Activated CD4-positive, CD25-positive, alpha-beta regulatory T cell treated with anti-CD3 and anti-CD28 coated beads, Interleukin-2, amount 50 U/mL, for 72 hours (primary cell): ENCODE measurements around the gene DNM2.

ENCODE experiments used
- DNase-seq: peaks from one replicate; pipeline ENCODE4 v3.0.0; 2021

The DNM2 gene

DNA sequence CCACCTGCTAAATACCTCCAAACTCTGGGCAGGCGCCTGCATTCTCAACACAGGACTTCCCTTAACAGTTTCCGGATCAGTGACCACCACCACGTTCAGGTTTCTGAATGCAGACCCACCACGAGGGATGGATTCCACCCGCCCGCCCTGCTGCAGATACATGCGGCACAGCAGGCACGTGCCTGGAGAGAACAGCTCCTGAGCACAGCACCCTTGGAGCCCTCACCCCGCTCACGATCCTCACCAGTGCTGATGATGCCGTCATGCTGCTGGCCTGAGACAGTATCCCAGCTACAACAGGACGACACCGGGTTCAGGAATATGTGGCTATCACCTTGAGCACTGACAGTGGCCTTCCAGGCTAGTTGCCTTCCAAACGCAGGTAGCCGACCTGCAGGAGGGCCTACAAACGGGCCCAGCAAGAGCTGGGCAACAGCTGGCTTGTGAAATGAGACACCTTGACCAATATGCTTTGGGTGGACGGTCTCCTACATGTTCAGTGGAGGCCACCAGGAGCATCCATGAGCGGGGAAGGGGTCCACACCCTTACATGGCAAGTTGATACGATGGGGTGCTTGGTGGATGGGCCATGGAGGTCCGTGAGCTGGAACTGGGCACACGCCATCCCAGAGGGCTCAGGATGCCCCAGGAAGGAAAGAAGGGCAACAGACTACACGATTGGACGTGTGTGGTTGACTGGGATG, 26.5 kb upstream of the DNM2 start:
- no peak for DNase-seq

DNA sequence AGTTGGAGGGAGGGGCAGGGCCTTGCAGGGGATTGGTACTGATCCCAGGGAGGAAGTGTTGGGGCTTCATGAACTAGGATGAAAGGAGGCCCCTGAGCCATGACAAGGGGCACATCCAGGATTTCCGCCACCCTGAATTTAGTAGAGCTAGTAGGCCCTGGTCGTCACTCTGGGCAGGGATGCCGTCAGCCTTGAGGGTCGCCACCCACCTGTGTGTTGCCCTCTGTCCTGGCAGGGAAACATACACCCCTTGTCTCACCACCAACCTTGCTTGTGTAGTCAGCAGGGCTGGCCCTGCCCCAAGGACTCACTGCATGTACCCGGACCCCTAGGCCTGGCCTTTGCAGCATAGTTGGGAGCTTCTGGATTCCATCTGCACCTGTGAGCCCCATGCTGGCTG, 26.0 kb upstream of the DNM2 start:
- DNase-seq, result no peak

DNA sequence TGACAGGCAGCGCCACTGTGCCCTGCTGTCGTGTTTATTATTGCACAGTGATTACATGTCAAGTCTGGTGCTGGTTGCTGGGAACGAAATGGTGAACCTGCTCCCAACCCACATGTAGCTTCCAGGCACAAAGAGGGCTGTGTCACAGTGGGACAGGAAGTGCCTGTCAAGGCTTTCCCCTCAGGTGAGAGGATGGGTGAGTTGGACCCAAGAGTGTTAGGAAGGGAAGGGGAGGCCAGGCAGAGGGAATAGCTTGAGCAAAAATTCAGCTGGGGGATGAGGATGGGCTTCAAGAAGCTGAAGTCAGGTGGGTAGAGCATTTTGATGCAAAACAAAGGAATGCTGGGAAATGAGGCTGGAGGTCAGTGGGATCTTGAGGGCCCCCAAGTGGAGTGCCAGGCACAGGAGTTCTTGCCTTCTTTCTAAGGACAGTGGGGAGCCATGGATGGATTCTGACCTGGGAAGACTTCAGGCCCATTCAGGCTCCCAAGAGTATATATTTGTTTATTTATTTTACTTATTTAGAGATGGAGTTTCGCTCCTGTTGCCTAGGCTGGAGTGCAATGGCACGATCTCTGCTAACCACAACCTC, 25.1 kb upstream of the DNM2 start:
- DNase-seq, result no peak

DNA sequence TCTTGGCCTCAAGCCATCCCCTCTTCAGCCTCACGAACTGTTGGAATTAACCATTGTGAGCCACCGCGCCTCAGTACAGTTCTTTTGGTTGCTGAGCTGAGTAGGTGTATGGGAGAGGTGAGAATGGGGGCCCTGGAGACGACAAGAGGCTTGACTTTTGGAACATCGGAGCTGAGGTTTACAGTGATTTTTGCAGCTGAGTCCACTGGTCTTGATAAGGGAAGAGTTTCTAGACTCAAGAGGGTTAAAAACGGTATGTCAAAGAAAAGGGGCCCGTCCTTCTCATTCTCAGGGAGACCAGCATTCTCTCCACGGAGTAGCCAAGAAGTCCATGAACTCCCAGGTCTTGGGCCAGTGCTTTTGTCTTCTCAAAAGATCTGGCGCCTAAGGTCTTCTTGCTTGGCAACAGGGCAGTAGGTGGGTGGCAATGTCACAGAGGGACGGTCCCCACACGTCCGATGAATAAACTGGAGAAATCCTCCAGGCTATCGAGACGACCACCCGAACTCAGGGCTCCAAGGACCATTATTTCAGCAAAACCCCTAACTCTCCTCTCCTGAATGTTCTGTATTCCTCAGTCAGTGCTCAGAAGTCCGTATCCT, 23.1 kb upstream of the DNM2 start:
- DNase-seq, result no peak

DNA sequence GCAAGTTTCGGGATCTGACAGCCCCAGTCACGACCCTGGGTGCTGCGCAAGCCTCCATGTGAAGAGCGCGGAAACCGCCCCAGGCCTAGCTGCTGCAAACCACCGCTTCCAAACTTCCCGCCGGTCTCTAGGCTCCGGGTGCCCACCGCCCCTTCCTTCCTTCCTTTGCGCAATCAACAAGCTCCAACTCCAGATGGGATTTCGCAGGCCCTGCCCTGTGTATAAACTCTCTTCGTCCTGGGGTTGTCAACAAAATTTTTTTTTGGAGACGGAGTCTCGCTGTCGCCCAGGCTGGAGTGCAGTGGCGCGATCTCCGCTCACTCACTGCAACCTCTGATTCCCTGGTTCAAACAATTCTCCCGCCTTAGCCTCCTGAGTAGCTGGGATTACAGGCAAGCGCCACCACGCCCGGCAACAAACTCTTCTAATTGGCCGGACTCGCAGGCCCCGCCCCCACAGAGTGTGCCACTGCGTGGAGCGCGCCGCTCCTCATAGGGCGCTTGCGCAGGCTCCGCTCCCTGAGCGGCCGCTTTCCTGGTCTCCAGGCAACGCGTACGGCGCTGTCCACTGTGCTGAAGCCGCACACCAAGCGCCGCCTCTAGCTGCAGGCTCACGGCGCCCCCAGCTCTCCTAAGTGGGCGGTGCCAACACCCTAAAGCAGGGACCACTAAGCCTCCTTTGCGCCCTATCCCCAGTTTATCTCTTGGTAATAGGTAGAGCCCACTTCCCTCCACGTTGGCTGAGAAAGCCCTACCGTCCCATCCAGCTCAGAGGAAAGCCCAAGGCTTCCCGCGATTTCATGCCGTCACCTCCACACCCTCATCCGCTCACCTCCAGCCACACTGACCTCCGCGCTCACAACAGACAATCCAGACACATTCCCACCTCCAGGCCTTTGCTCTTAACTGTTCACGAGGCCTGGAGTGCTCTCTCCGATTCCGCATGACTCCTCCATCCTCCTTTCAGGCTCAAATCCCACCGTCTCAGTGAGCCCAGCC, 22.2 kb upstream of the DNM2 start:
- DNase-seq, result peak; percentile 88

DNA sequence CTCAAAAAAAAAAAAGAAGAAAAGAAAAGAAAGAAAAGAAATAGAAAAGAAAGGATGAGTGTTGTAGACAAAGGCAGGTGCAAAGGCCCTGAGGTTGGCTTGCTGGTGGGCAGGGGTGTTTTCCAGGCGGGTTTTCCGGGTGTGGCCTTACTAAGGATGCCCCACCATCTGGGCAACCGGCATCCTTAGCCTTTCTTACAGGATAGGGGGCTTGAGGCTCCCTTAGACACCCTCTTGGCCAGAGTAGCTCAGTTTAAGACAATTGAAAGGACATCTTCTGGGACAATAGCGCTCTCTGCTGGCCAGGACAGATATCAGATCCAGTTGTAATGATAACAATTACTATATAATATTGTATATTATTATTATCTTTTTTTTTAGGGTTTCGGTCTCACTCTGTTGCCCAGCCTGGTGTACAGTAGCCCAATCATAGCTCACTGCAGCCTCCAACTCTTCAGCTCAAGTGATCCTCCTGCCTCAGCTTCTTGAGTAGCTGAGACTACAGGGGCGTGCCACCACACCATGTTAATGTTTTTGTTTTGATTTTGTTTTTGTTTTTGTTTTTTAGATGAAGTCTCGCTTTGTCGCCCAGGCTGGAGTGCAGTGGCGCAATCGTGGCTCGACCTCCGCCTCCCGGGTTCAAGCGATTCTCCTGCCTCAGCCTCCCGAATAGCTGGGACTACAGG, 18.1 kb upstream of the DNM2 start:
- DNase-seq, result peak; percentile 69

DNA sequence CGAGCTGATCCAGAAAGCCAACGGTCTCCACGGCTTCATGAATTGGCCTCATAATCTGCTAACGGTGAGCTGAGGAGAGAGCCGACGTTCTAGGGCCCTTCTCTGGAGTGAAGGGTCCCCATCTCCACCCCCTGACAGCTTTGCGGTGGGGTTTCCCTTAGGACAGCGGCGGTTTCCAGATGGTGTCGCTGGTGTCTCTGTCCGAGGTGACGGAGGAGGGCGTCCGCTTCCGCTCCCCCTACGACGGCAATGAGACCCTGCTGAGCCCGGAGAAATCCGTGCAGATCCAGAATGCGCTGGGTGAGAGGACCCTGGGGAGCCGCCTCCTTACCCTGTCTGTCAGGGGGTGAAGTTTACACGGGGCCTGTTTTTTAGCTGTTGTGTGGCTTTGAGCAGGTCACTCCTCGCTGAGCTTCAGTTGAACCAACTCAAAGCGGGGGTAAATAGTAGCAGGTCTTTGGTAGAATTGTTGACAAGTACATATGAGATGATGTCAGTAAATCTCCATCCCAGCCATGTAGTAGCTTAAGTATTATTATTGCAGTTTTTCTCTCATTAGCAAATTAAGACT, 15.8 kb upstream of the DNM2 start:
- no peak for DNase-seq

DNA sequence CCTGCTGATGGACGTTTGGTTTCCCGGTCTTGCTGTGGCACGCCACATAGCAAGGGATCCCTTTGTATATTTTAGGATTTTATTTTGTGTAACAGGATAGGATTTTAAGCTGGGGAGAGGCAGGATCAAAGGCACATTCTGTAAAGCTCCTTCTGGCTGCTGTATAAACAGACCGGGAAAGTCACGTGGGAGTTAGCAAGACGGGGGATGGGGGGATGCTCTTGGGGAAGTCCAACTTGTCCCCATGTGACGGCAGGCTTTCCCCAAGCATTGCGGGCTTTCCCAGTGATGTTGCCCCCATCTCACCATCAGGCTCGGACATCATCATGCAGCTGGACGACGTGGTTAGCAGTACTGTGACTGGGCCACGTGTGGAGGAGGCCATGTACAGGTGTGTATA, 10.9 kb upstream of the DNM2 start:
- no peak for DNase-seq

DNA sequence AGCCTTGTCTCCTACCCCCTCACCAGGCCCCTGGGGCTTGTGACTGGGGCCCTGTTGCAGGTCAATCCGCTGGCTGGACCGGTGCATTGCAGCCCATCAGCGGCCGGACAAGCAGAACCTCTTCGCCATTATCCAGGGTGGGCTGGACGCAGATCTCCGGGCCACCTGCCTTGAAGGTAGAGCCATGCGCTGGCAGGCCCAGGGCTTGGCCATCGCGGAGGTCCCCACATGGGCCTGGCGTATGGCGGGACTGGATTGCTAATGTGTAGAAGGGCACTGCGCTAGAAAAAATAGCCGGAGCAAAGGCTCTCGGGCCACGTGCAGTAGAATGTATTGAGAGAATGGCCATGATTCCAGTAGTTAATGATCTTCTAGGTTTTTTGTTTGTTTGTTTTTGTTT, 10.4 kb upstream of the DNM2 start:
- no peak for DNase-seq

DNA sequence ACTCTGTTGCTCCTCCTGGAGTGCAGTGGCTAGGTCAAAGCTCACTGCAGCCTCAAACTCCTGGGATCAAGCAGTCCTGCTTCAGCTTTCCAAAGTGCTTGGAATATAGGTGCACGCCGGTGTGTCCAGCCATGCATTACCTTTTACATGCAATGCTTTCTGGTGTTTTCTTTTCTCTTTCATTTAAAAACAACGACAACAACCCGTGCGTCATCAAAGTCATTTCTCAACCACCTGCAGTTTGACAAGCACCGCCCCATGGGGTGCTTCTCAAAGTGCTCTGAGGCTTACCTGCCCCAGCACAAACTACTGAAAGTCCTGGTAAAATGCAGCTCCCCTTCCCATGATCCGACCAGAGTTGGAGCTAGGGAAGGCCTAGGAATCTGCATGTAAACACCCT, 9.6 kb upstream of the DNM2 start:
- DNase-seq, result no peak

DNA sequence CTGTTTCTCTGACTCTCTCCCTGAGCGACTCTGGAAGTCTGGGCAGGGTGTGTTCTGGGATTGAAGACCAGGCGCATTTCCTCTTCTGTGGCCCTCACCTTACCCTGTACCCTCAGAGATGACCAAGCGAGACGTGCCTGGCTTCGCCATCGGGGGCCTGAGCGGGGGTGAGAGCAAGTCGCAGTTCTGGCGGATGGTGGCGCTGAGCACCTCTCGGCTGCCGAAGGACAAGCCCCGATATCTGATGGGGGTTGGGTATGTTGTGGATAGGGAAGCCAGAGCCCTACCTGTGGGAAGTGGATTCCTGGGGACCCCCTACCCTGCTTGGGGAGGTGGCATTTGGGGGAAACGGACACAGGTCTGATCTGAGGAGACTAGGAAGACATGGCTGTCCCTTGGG, 5.8 kb upstream of the DNM2 start:
- no peak for DNase-seq

DNA sequence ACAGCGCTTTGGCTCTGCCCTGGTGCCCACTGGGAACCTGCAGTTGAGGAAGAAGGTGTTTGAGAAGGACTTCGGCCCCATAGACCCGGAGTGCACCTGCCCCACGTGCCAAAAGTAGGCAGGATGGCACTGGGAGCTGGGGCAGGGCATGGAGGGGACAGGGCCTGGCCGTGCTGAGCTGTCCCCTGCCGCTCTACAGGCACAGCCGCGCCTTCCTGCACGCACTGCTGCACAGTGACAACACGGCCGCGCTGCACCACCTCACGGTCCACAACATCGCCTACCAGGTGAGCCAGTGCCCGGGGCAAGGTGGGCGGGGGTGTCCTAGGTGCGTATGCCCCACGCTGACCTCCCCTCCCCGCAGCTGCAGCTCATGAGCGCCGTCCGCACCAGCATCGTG, 5.1 kb upstream of the DNM2 start:
- DNase-seq, result no peak

DNA sequence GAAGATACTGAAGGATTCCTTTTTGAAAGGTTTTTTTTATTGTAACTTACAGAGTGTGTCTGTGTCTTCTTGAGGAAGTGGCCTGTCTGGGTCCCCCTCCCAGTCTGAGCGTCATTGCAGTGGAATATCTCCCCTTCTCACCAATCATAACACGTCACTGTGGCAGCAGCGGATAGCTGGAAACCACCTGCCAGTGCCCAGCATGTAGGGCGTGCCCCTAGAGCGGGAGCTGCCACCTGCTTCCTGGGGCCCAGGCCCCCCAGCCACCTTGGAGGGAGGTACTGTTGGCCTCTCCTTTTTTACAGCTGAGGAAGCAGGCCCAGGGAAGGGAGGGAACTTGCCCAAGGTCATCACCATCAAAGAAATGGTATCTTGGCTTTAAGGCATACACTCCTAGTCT, 4.6 kb upstream of the DNM2 start:
- DNase-seq, result no peak

DNA sequence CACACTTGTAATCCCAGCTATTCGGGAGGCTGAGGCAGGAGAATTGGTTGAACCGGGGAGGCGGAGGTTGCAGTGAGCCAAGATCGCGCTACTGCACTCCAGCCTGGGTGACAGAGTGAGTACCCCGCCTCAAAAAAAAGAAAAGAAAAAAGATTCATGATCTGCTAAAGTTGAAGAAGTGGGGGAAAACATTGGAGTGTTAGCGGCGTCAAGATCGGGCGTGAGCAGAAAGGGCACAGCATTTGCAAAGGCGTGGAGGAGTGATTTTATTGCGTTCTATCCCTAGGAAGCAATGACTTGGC, 874 bp upstream of the DNM2 start:
- no peak for DNase-seq

DNA sequence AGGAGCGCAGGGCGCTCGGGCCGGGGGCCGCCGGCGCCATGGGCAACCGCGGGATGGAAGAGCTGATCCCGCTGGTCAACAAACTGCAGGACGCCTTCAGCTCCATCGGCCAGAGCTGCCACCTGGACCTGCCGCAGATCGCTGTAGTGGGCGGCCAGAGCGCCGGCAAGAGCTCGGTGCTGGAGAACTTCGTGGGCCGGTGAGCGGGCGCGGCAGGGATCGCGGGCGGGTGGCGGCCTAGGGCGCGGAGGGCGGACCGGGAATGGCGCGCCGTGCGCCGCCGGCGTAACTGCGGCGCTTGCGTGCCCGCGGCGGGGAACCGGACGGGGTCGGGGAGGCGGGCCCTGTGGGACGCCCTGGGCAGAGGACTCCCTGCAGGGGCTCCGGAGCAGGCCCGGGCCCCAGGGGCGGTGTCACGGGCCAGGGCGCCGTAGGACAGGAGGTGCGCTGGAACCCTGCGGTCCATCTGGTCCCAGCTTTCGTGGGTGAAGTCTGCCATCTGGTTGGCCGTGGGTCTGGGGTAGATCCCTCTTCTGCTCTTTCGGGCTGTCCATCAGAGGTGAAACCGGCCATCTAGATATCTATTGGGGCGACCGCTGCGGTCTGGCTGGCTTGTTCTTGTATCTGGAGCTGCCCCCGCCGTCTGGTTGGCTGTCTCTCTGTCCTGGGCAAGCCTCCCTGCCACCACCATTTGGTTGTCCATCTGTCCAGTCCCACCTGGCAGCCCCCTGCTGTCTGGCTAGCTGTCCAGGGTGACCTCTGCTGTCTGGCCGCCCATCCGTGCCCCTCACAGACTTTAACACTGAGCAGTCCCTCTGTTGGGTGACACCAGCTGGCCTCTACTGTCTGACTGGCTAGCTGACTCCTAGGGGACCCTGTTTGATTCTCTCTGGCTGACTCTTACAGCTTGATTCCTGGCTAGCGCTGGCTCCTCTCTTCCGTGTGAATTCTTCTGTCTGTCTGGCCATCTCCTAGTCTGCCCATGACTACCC, 622 bp downstream of the DNM2 start:
- peak; percentile 68 for DNase-seq

DNA sequence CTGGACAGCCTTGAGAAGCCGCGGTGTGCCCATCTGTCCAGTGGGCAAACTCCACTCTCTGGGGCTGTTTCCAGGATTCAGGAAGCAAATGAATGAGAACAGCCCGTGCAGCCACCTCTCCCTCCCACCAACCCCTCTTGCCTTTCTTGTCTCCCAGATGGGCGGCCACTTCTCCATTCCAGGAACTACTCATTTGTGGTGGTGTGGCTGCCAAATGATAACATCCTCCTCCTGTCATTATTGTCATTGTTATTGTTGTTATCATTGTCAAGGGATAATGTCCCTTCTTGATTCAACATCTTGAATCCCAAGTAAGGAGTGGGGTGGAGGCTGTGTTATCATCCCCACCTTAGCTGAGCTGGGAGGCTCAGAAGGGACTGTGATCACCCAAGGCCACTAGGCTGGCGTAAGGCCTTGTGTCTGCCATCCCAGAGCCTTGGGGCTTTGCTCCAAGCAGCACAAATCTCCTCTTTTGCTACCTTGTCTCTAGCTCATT, 1.6 kb downstream of the DNM2 start:
- no peak for DNase-seq

DNA sequence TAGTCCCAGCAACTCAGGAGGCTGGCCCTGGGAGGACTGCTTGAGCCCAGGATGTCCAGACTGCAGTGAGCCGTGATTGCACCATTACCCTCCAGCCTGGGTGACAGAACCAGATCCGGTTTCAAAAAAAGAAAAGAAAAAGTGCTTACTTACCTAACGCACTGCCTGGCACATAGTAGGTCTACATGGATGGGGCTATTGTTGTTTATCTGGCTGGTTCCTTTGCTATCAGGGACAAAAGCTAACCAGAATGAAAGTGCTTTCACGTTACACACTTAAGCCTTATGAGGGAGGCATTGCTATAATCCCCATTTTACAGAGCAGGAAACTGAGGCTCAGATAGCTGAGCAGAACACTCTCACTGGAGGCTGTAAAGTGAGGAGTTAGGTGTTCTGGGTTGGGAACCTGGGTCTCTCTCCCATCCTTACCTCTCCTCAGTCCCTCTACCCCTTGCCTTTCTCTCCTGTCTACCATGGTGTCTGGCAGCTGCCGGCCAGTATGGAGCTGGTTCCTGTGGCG, 2.8 kb downstream of the DNM2 start:
- DNase-seq, result no peak

DNA sequence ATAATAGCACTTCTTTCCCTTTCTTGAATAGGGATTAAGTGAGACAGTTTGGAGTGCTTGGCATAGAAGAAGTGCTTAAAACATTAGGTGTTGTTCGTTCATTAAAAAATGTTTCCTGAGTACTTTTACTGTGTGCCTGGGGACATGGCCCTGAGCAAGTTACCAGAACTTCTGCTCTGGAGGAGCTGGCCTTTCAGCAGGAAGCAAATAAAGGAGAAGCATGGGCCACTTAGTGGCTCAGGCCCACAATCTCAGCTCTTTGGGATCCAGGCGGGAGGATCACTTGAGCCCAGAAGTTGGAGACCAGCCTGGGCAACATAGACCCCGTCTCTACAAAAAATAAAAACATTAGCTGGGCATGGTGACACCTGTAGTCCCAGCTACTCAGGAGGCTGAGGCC, 5.7 kb downstream of the DNM2 start:
- DNase-seq, result no peak

DNA sequence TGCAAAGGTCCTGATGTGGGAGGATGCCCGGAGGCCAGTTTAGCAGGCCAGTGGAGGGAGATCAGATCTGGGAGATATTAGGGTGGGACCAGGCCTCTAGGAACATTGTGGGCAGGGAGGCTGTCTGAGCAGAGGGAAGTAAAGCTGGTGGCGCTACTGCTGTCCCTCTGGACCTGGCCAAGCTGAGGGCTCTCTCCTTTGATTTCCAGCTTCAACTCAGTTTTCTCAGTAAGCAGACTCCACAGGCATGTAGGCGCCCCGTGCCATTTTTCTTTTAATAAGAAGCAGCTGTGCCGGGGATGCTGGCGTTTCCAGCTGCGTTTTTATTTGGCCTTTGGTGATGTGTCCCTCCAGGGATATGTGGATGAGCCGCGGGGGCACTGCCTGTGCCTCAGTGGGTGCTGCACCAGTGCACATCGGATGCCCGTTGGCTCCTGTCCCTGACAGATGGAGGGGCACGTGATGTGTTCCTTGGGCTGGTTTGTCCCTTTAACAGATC, 6.7 kb downstream of the DNM2 start:
- no peak for DNase-seq

DNA sequence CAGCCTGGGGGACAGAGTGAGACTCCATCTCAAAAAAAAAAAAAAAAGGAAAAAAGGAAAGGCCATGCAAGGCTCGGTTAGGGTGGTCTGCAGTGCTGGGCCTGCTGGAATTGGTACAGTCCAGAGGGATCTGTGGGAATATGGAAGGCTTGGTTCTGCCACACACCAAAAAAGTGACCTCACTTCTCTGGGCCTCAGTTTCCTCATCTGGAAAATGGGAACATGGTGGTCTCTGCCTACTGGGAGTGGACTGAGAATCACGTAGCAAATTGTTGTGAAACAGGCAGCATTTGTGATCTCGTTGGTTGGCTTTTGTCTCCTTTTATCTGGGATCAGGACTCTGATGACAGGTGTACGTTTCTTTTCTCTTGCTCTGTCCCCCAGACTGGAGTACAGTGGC, 7.5 kb downstream of the DNM2 start:
- DNase-seq, result no peak

DNA sequence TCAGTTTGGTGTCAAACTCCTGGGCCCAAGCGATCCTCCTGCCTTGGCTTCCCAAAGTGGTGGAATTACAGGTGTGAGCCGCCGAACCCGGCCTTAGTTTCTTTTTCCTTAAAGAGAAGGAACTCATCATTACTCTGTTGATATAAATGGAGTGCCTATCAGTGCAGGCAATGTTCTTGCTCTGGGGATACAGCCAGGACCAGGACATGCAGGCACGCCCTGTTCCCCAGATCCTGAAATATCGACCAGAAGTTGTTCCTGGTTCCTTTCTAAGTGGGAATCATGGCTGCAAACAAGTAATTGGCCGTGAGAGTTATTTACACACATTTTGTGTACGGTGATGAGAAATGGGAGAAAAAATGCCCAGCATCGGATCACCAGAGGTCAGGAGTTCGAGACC, 8.4 kb downstream of the DNM2 start:
- no peak for DNase-seq
